WTC11 (cell line): Measurements from ENCODE around the gene GOLPH3. TPM values are rescaled to one million over a fixed set of nuclear protein-coding genes. Genes with fewer than 3 reads are reported as not detected.

ENCODE experiments used
- ATAC-seq: fragments of 200-7000 bp; cut with Tn5 transposase; 2 replicates; pipeline ENCODE4 v1.10.0; 2021; ENCODE audit warnings: mild to moderate bottlenecking, moderate library complexity
- CTCF ChIA-PET: fragments of 300-600 bp; sonication (Branson Sonifier 250); formaldehyde crosslinking; loops from one replicate; lab custom pipeline; 2021; ENCODE audit warnings: antibody characterized with exemption; lab: Charles Lee
- POLR2A ChIA-PET: fragments of 350-600 bp; sonication (Branson Sonifier 250); formaldehyde crosslinking; loops from one replicate; lab custom pipeline; 2021; ENCODE audit warnings: antibody characterized with exemption; lab: Charles Lee
- DNase-seq: peaks from one replicate; pipeline ENCODE4 v3.0.0; 2021; ENCODE audit warnings: low spot score
- H3K27ac Mint-ChIP-seq: 2 replicates; pipeline ENCODE4 v1.8.0; 2021; ENCODE audit warnings: mixed read lengths
- H3K27me3 Mint-ChIP-seq: 2 replicates; pipeline ENCODE4 v1.8.0; 2021; ENCODE audit warnings: low read depth, mild to moderate bottlenecking, moderate library complexity, mixed read lengths
- H3K36me3 Mint-ChIP-seq: 2 replicates; pipeline ENCODE4 v1.8.0; 2021; ENCODE audit warnings: mixed read lengths
- H3K4me1 Mint-ChIP-seq: 2 replicates; pipeline ENCODE4 v1.8.0; 2022; ENCODE audit warnings: mixed read lengths
- H3K4me3 Mint-ChIP-seq: 2 replicates; pipeline ENCODE4 v1.8.0; 2021; ENCODE audit warnings: mild to moderate bottlenecking, moderate library complexity, mixed read lengths
- H3K9me3 Mint-ChIP-seq: 2 replicates; pipeline ENCODE4 v1.8.0; 2021; ENCODE audit warnings: mixed read lengths
- EMX1 ChIP-seq: fragments of 250-450 bp; sonication (Bioruptor Pico); IDR thresholded peaks from 2 replicates; pipeline ENCODE4 v1.8.0; 2021; ENCODE audit warnings: mild to moderate bottlenecking
- FOXJ3 ChIP-seq: sonication (generic); formaldehyde crosslinking; IDR thresholded peaks from 2 replicates; pipeline ENCODE4 v1.9.0; 2021; ENCODE audit warnings: missing genetic modification reagents, mild to moderate bottlenecking, borderline replicate concordance
- FOXK1 ChIP-seq: sonication (generic); formaldehyde crosslinking; IDR thresholded peaks from 2 replicates; pipeline ENCODE4 v1.8.0; 2022; ENCODE audit warnings: mild to moderate bottlenecking, moderate library complexity, missing genetic modification reagents
- FOXP1 ChIP-seq: sonication (generic); formaldehyde crosslinking; IDR thresholded peaks from 2 replicates; pipeline ENCODE4 v1.8.0; 2022; ENCODE audit warnings: missing genetic modification reagents, mild to moderate bottlenecking, moderate library complexity, borderline replicate concordance
- GRHL2 ChIP-seq: fragments of 250-450 bp; sonication (Bioruptor Pico); IDR thresholded peaks from 2 replicates; pipeline ENCODE4 v1.8.0; 2022; ENCODE audit warnings: mild to moderate bottlenecking, moderate library complexity; ENCODE audit not compliant: insufficient replicate concordance, severe bottlenecking
- MYBL2 ChIP-seq: sonication (generic); formaldehyde crosslinking; IDR thresholded peaks from 2 replicates; pipeline ENCODE4 v1.8.1; 2023; ENCODE audit warnings: mild to moderate bottlenecking, moderate library complexity, missing genetic modification reagents
- OVOL2 ChIP-seq: fragments of 250-450 bp; sonication (Bioruptor Pico); IDR thresholded peaks from 2 replicates; pipeline ENCODE4 v1.9.0; 2021; ENCODE audit warnings: mild to moderate bottlenecking, borderline replicate concordance
- total RNA-seq: library from RNA; stranded (reverse); gene quantifications from 3 replicates; pipeline ENCODE4 v1.2.3, GENCODE V29; 2021
- TF ChIP-seq, protein P1 (sequence below): sonication (generic); formaldehyde crosslinking; IDR thresholded peaks from 2 replicates; pipeline ENCODE4 v1.8.0; 2022; ENCODE audit warnings: mild to moderate bottlenecking, missing genetic modification reagents
- TF ChIP-seq, protein P2 (sequence below): sonication (generic); formaldehyde crosslinking; IDR thresholded peaks from 2 replicates; pipeline ENCODE4 v1.8.0; 2023; ENCODE audit warnings: missing genetic modification reagents
- TF ChIP-seq, protein P3 (sequence below): sonication (generic); formaldehyde crosslinking; IDR thresholded peaks from 2 replicates; pipeline ENCODE4 v1.8.0; 2023; ENCODE audit warnings: mild to moderate bottlenecking, missing genetic modification reagents
- TF ChIP-seq, protein P4 (sequence below): sonication (generic); formaldehyde crosslinking; IDR thresholded peaks from 2 replicates; pipeline ENCODE4 v1.8.1; 2022; ENCODE audit warnings: low read depth, missing genetic modification reagents, borderline replicate concordance
- TF ChIP-seq, protein P5 (sequence below): sonication (generic); formaldehyde crosslinking; IDR thresholded peaks from 2 replicates; pipeline ENCODE4 v1.8.1; 2023; ENCODE audit warnings: mild to moderate bottlenecking, moderate library complexity, missing genetic modification reagents
- TF ChIP-seq, protein P6 (sequence below): fragments of 250-450 bp; sonication (Bioruptor Pico); IDR thresholded peaks from 2 replicates; pipeline ENCODE4 v1.9.0; 2021; ENCODE audit warnings: moderate library complexity, mild to moderate bottlenecking, inconsistent platforms, borderline replicate concordance
- TF ChIP-seq, protein P7 (sequence below): fragments of 250-450 bp; sonication (Bioruptor Pico); IDR thresholded peaks from 2 replicates; pipeline ENCODE4 v1.9.0; 2021; ENCODE audit warnings: mild to moderate bottlenecking, borderline replicate concordance
- TF ChIP-seq, protein P8 (sequence below): fragments of 250-450 bp; sonication (Bioruptor Pico); IDR thresholded peaks from 2 replicates; pipeline ENCODE4 v2.1.2; 2022; ENCODE audit warnings: mild to moderate bottlenecking, moderate library complexity
- TF ChIP-seq, protein P9 (sequence below): sonication (generic); formaldehyde crosslinking; IDR thresholded peaks from 2 replicates; pipeline ENCODE4 v1.8.1; 2022; ENCODE audit warnings: mild to moderate bottlenecking, moderate library complexity, missing genetic modification reagents
- TF ChIP-seq, protein P10 (sequence below): sonication (generic); formaldehyde crosslinking; IDR thresholded peaks from 2 replicates; pipeline ENCODE4 v1.8.1; 2023; ENCODE audit warnings: mild to moderate bottlenecking, missing genetic modification reagents, moderate library complexity
- TF ChIP-seq, protein P11 (sequence below): fragments of 250-450 bp; sonication (Bioruptor Pico); conservative IDR thresholded peaks from 2 replicates; pipeline ENCODE4 v1.9.0; 2021; ENCODE audit warnings: mild to moderate bottlenecking

The GOLPH3 gene
- total RNA-seq, 1 experiment from 2014 or later = 101 TPM

DNA sequence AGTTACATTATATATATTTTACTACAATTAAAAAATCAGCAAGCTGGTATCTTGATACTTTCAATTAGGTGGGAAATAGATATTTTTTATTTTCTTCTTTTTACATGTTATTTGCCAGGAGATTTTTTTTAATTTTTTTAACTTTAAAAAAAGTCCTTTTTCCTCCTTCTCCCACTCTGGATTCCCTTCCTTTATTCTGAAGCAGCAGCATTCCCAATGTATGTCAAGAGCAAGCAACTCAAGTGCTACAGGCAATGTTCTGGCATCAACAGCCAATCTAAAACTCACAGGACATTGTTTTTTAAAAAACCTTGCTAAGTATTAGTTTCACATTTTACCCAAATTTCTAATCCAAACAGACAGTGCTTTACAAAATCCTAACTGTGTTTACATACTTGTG, 41.4 kb downstream of the GOLPH3 start:
- DNase-seq = no peak
- Mint-ChIP-seq H3K9me3 (no peaks in the 10 kb centered on the region), H3K36me3 (peaks cover 16% of the 10 kb centered on the region), H3K27ac (peak overlapping the region; percentile 73), H3K4me3 (no peak overlapping the region), H3K4me1 (peaks cover 15% of the 10 kb centered on the region), H3K27me3 (no peaks in the 10 kb centered on the region)
- CTCF ChIA-PET = no interaction called here
- ATAC-seq = no peak
- TF ChIP-seq, protein P1, sequence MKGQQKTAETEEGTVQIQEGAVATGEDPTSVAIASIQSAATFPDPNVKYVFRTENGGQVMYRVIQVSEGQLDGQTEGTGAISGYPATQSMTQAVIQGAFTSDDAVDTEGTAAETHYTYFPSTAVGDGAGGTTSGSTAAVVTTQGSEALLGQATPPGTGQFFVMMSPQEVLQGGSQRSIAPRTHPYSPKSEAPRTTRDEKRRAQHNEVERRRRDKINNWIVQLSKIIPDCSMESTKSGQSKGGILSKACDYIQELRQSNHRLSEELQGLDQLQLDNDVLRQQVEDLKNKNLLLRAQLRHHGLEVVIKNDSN (CRISPR knock-in tag) = no peak
- no peak for TF ChIP-seq OVOL2
- no peak for TF ChIP-seq EMX1
- TF ChIP-seq, protein P2, sequence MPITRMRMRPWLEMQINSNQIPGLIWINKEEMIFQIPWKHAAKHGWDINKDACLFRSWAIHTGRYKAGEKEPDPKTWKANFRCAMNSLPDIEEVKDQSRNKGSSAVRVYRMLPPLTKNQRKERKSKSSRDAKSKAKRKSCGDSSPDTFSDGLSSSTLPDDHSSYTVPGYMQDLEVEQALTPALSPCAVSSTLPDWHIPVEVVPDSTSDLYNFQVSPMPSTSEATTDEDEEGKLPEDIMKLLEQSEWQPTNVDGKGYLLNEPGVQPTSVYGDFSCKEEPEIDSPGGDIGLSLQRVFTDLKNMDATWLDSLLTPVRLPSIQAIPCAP = no peak
- TF ChIP-seq, protein P3, sequence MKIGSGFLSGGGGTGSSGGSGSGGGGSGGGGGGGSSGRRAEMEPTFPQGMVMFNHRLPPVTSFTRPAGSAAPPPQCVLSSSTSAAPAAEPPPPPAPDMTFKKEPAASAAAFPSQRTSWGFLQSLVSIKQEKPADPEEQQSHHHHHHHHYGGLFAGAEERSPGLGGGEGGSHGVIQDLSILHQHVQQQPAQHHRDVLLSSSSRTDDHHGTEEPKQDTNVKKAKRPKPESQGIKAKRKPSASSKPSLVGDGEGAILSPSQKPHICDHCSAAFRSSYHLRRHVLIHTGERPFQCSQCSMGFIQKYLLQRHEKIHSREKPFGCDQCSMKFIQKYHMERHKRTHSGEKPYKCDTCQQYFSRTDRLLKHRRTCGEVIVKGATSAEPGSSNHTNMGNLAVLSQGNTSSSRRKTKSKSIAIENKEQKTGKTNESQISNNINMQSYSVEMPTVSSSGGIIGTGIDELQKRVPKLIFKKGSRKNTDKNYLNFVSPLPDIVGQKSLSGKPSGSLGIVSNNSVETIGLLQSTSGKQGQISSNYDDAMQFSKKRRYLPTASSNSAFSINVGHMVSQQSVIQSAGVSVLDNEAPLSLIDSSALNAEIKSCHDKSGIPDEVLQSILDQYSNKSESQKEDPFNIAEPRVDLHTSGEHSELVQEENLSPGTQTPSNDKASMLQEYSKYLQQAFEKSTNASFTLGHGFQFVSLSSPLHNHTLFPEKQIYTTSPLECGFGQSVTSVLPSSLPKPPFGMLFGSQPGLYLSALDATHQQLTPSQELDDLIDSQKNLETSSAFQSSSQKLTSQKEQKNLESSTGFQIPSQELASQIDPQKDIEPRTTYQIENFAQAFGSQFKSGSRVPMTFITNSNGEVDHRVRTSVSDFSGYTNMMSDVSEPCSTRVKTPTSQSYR (CRISPR knock-in tag) = no peak
- TF ChIP-seq, protein P4, sequence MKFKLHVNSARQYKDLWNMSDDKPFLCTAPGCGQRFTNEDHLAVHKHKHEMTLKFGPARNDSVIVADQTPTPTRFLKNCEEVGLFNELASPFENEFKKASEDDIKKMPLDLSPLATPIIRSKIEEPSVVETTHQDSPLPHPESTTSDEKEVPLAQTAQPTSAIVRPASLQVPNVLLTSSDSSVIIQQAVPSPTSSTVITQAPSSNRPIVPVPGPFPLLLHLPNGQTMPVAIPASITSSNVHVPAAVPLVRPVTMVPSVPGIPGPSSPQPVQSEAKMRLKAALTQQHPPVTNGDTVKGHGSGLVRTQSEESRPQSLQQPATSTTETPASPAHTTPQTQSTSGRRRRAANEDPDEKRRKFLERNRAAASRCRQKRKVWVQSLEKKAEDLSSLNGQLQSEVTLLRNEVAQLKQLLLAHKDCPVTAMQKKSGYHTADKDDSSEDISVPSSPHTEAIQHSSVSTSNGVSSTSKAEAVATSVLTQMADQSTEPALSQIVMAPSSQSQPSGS = no peak
- no peak for TF ChIP-seq MYBL2 (CRISPR knock-in tag)
- TF ChIP-seq, protein P5, sequence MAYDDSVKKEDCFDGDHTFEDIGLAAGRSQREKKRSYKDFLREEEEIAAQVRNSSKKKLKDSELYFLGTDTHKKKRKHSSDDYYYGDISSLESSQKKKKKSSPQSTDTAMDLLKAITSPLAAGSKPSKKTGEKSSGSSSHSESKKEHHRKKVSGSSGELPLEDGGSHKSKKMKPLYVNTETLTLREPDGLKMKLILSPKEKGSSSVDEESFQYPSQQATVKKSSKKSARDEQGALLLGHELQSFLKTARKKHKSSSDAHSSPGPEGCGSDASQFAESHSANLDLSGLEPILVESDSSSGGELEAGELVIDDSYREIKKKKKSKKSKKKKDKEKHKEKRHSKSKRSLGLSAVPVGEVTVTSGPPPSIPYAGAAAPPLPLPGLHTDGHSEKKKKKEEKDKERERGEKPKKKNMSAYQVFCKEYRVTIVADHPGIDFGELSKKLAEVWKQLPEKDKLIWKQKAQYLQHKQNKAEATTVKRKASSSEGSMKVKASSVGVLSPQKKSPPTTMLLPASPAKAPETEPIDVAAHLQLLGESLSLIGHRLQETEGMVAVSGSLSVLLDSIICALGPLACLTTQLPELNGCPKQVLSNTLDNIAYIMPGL = no peak
- TF ChIP-seq FOXJ3 (CRISPR knock-in tag) = no peak
- TF ChIP-seq, protein P6, sequence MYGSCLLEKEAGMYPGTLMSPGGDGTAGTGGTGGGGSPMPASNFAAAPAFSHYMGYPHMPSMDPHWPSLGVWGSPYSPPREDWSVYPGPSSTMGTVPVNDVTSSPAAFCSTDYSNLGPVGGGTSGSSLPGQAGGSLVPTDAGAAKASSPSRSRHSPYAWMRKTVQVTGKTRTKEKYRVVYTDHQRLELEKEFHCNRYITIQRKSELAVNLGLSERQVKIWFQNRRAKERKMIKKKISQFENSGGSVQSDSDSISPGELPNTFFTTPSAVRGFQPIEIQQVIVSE = no peak
- TF ChIP-seq, protein P7, sequence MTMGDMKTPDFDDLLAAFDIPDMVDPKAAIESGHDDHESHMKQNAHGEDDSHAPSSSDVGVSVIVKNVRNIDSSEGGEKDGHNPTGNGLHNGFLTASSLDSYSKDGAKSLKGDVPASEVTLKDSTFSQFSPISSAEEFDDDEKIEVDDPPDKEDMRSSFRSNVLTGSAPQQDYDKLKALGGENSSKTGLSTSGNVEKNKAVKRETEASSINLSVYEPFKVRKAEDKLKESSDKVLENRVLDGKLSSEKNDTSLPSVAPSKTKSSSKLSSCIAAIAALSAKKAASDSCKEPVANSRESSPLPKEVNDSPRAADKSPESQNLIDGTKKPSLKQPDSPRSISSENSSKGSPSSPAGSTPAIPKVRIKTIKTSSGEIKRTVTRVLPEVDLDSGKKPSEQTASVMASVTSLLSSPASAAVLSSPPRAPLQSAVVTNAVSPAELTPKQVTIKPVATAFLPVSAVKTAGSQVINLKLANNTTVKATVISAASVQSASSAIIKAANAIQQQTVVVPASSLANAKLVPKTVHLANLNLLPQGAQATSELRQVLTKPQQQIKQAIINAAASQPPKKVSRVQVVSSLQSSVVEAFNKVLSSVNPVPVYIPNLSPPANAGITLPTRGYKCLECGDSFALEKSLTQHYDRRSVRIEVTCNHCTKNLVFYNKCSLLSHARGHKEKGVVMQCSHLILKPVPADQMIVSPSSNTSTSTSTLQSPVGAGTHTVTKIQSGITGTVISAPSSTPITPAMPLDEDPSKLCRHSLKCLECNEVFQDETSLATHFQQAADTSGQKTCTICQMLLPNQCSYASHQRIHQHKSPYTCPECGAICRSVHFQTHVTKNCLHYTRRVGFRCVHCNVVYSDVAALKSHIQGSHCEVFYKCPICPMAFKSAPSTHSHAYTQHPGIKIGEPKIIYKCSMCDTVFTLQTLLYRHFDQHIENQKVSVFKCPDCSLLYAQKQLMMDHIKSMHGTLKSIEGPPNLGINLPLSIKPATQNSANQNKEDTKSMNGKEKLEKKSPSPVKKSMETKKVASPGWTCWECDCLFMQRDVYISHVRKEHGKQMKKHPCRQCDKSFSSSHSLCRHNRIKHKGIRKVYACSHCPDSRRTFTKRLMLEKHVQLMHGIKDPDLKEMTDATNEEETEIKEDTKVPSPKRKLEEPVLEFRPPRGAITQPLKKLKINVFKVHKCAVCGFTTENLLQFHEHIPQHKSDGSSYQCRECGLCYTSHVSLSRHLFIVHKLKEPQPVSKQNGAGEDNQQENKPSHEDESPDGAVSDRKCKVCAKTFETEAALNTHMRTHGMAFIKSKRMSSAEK (CRISPR knock-in tag) = no peak
- TF ChIP-seq, protein P8, sequence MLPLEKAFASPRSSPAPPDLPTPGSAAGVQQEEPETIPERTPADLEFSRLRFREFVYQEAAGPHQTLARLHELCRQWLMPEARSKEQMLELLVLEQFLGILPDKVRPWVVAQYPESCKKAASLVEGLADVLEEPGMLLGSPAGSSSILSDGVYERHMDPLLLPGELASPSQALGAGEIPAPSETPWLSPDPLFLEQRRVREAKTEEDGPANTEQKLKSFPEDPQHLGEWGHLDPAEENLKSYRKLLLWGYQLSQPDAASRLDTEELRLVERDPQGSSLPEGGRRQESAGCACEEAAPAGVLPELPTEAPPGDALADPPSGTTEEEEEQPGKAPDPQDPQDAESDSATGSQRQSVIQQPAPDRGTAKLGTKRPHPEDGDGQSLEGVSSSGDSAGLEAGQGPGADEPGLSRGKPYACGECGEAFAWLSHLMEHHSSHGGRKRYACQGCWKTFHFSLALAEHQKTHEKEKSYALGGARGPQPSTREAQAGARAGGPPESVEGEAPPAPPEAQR (CRISPR knock-in tag) = no peak
- TF ChIP-seq, protein P9, sequence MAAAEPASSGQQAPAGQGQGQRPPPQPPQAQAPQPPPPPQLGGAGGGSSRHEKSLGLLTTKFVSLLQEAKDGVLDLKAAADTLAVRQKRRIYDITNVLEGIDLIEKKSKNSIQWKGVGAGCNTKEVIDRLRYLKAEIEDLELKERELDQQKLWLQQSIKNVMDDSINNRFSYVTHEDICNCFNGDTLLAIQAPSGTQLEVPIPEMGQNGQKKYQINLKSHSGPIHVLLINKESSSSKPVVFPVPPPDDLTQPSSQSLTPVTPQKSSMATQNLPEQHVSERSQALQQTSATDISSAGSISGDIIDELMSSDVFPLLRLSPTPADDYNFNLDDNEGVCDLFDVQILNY (CRISPR knock-in tag) = no peak
- no peak for TF ChIP-seq GRHL2 (CRISPR knock-in tag)
- TF ChIP-seq, protein P10, sequence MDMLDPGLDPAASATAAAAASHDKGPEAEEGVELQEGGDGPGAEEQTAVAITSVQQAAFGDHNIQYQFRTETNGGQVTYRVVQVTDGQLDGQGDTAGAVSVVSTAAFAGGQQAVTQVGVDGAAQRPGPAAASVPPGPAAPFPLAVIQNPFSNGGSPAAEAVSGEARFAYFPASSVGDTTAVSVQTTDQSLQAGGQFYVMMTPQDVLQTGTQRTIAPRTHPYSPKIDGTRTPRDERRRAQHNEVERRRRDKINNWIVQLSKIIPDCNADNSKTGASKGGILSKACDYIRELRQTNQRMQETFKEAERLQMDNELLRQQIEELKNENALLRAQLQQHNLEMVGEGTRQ (CRISPR knock-in tag) = no peak
- TF ChIP-seq, protein P11, sequence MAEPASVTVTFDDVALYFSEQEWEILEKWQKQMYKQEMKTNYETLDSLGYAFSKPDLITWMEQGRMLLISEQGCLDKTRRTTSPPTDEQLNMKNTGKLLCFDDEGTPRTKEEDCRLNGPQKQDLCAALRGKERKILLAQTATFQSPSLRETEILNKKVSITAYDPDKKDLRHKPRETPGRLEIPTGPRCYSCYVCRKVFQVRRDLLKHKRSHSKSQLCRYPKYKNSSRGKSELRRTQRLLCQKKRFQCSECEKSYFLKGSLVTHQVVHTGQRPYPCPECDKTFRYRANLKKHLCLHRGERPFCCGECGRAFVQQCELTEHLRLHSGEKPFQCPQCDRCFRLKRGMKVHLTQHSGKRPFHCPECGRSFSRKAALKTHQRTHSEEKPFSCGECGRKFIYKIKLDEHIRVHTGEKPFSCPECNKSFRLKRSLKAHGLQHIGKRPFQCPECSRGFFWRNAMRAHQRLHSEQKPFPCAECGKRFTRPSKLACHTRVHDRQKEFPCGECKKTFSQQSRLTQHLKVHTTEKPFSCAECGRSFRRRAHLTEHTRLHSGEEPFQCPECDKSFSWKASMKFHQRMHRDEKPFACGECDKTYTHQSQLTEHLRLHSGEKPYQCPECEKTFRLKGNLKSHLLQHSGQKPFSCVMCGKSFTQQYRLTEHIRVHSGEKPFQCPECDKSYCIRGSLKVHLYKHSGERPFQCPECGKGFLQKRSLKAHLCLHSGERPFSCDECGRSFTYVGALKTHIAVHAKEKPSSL (CRISPR knock-in tag) = no peak
- TF ChIP-seq FOXK1 = no peak
- TF ChIP-seq FOXP1 (CRISPR knock-in tag) = no peak
- TF ChIP-seq, all 79 proteins: peak for 0
- POLR2A ChIA-PET = no interaction called here
